ENCODE data around the gene OLFML2B.

The OLFML2B gene

GRCh38 chr1:161943737-161944136, 79.9 kb downstream of the OLFML2B start:
- DNase-seq: no peak

- no peak for DNase-seq
Observed at GRCh38 chr1:161941726-161942436, 81.8 kb downstream of the OLFML2B start.

- no peak for DNase-seq
Observed at GRCh38 chr1:161940866-161941591, 82.6 kb downstream of the OLFML2B start.

DNA sequence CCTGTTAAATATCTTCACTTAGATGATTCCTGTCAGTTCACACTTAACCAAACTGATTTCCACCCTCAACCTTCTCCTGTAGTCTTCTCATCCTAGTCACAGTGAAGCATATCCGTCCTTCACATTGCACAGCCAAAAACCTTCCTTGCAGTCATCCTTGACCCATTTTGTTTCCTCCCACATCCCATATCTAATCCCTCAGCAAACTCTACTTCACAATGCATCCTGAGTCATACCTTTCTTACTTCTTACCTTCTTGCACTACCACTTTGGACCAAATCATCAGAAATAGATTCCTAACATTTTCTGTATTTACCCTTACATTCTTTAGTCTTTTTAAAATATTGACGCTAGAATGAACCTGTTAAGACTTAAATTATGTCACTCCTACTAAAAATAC, 86.9 kb downstream of the OLFML2B start:
- DNase-seq: no peak

DNA sequence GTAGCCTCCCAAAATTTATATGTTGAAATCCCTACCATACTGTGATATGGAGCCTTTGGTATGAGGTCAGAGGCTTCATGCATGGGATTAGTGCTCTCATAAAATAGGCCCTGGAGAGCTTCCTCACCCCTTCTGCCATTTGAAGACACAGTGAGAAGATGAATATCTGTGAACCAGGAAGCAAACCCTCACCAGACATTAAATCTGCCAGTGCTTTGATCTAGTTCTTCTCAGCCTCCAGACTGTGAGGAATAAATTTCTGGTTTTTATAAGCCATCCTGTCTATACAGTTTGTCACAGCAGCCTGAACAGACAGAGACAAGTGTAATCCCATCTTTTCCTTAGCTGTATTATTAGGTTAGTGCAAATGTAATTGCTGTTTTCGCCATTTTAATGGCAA, 88.4 kb downstream of the OLFML2B start:
- DNase-seq: no peak

- no peak for DNase-seq
Observed at GRCh38 chr1:161933592-161934588, 89.8 kb downstream of the OLFML2B start.

All from NCI-H2107 (cell line).